Left ventricle myocardium superior (tissue), 1 donor: Measurements from ENCODE around the gene PLAAT5. TPM values are rescaled to one million over a fixed set of nuclear protein-coding genes. Genes with fewer than 3 reads are reported as not detected.

Experiments
- ATAC-seq: fragments of 200-7000 bp; cut with Tn5 transposase; one replicate; pipeline ENCODE4 v1.9.1; 2020; ENCODE audit warnings: mild to moderate bottlenecking, moderate library complexity
- DNase-seq: peaks from one replicate; pipeline ENCODE4 v3.0.0-alpha.2; 2020
- intact Hi-C: fragments of 100-400 bp; cut with micrococcal nuclease; formaldehyde crosslinking; loops from one replicate; pipeline ENCODE4 v1.11.0; 2022
- total RNA-seq: library from RNA; stranded (reverse); fragmentation: NEBNext Ultra II Directional; extraction: Animal tissue kit (Norgen Biotek cat#: 25700); gene quantifications from one replicate; pipeline ENCODE4 v1.2.1, GENCODE V29; 2021
- donor health status: DM: no; HTN: yes; CAD: no; lungs with severe emphysema.

Gene PLAAT5
- total RNA-seq, 1 donor from 2014 or later, result 1.5 TPM

DNA sequence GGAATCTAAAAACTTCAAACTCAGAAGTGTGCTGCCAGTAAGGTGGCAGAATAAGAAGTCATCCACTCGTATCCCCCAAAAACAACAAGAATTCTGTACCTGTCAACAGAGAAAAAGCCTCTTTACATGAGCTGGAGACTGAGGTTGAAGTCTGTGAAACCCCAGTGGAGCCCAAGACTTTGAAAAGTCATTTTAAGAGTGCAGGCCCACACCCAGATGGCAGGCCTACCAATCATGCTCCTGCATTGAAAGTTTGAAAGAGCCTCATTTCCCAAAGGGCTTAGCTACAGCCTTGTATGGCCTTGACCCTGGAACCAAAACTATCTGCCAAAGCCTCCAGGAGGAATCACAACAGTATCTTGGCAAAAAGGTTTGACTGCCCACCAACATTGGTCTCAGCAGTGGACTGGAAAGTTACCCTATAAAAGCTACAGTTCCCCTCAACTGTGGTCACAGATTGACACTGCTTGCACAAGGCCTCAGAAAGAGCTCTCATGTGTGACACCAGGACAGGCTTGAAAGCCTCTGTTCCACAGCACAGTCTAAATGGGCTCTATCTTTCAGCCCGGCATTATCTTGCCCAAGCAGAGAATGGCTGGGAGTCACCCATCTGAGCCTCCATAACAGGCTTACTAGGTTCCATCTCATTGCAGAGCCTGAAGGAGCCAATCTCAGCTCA is 73.7 kb downstream of the PLAAT5 start:
- intact Hi-C loops, result no loop called here
- ATAC-seq (no peak), DNase-seq (no peak)

Other genes with a start within 250 kb of the PLAAT5 start
- gene SLC22A25, start 247.6 kb downstream of the PLAAT5 start, total RNA-seq, result not detected
- not detected for gene SLC22A9, start 121.4 kb downstream of the PLAAT5 start, total RNA-seq
- gene LGALS12, start 14.9 kb upstream of the PLAAT5 start, total RNA-seq, result 0.72 TPM
- gene PLAAT4, start 45.6 kb upstream of the PLAAT5 start, total RNA-seq, result 25.3 TPM
- gene PLAAT2, start 72.2 kb upstream of the PLAAT5 start, total RNA-seq, result not detected
- 149 TPM for gene PLAAT3, start 123.3 kb upstream of the PLAAT5 start, total RNA-seq
- gene ATL3, start 180.2 kb upstream of the PLAAT5 start, total RNA-seq, result 13.6 TPM
- gene RTN3, start 190.3 kb upstream of the PLAAT5 start, total RNA-seq, result 44.8 TPM